Type B pancreatic cell (in vitro differentiated cells): ENCODE measurements around the gene SCGB1C2. TPM values are rescaled to one million over a fixed set of nuclear protein-coding genes. Genes with fewer than 3 reads are reported as not detected.

ENCODE experiments used
- DNase-seq: peaks from one replicate; pipeline ENCODE4 v3.0.0; 2021; ENCODE audit warnings: mixed read lengths; ENCODE audit not compliant: unreplicated experiment; ENCODE audit errors: extremely low spot score
- H3K27ac Mint-ChIP-seq: 2 replicates; pipeline ENCODE4 v1.8.0; 2021; ENCODE audit warnings: mild to moderate bottlenecking, mixed read lengths
- H3K27me3 Mint-ChIP-seq: 2 replicates; pipeline ENCODE4 v1.8.0; 2021; ENCODE audit warnings: mixed read lengths
- H3K36me3 Mint-ChIP-seq: 2 replicates; pipeline ENCODE4 v1.8.0; 2021; ENCODE audit warnings: mixed read lengths
- H3K4me1 Mint-ChIP-seq: one replicate; pipeline ENCODE4 v1.8.0; 2021; ENCODE audit warnings: mixed read lengths; ENCODE audit not compliant: unreplicated experiment
- H3K4me3 Mint-ChIP-seq: 2 replicates; pipeline ENCODE4 v1.8.0; 2021; ENCODE audit warnings: mild to moderate bottlenecking, mixed read lengths
- H3K9me3 Mint-ChIP-seq: 2 replicates; pipeline ENCODE4 v1.8.0; 2021; ENCODE audit warnings: mixed read lengths
- total RNA-seq: library from RNA; stranded (reverse); gene quantifications from 2 replicates; pipeline ENCODE4 v1.2.1, GENCODE V29; 2021; ENCODE audit warnings: low replicate concordance
- TF ChIP-seq, protein P1 (sequence below): fragments of 200-600 bp; sonication (generic); conservative IDR thresholded peaks from 2 replicates; pipeline ENCODE4 v1.5.0; 2021; ENCODE audit warnings: antibody characterized with exemption, mild to moderate bottlenecking

Gene SCGB1C2
- total RNA-seq, 1 donor from 2014 or later, result not detected

DNA sequence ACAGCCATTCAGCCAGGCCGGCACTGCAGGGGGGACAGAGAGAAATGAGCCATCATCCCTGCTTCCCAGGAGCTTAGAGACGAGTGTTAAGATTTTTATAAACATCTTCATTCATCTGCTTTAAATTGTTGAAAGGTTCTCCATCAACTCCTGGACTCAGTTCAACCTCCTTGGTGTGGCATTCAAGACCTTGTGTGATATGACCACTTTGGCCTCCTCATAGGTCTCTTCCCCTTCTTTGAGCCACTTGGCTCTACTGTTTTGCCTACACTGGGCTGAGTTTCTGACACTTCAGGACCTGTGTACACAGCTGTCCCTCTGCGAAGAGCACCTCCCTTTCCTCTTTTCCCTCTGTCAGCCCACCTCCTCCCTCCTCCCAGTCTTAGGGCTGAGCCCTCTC, 39.8 kb downstream of the SCGB1C2 start:
- Mint-ChIP-seq H3K4me3 (no peak overlapping the region), H3K4me1 (peaks cover 15% of the 10 kb centered on the region), H3K36me3 (no peaks in the 10 kb centered on the region), H3K27ac (no peak overlapping the region), H3K27me3 (peaks cover 30% of the 10 kb centered on the region), H3K9me3 (no peaks in the 10 kb centered on the region)
- TF ChIP-seq, protein P1, sequence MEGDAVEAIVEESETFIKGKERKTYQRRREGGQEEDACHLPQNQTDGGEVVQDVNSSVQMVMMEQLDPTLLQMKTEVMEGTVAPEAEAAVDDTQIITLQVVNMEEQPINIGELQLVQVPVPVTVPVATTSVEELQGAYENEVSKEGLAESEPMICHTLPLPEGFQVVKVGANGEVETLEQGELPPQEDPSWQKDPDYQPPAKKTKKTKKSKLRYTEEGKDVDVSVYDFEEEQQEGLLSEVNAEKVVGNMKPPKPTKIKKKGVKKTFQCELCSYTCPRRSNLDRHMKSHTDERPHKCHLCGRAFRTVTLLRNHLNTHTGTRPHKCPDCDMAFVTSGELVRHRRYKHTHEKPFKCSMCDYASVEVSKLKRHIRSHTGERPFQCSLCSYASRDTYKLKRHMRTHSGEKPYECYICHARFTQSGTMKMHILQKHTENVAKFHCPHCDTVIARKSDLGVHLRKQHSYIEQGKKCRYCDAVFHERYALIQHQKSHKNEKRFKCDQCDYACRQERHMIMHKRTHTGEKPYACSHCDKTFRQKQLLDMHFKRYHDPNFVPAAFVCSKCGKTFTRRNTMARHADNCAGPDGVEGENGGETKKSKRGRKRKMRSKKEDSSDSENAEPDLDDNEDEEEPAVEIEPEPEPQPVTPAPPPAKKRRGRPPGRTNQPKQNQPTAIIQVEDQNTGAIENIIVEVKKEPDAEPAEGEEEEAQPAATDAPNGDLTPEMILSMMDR, result no peak
- no peak for DNase-seq

DNA sequence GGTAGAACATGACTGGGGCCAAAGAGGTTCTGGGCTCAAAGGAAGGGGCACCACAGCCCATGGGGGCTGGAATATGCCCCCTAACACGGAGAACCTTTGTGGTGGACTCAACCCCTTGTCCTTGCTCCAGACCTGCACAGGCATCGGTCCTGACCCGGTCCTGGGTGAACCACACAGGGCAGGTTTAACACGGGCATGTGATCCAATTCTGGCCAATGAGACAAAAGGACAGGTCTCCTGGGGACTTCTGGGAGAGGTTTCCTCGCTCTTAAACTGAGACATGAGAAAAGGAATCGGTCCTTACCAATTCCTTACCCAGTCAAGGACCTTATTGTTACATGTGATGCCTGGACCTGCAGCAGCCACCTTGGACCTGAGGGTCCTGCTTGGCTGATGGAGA, 40.4 kb downstream of the SCGB1C2 start:
- Mint-ChIP-seq H3K4me3 (no peak overlapping the region), H3K27ac (no peak overlapping the region), H3K9me3 (no peaks in the 10 kb centered on the region), H3K4me1 (peaks cover 17% of the 10 kb centered on the region), H3K36me3 (no peaks in the 10 kb centered on the region), H3K27me3 (peaks cover 36% of the 10 kb centered on the region)
- TF ChIP-seq, protein P1, result no peak
- DNase-seq, result no peak

DNA sequence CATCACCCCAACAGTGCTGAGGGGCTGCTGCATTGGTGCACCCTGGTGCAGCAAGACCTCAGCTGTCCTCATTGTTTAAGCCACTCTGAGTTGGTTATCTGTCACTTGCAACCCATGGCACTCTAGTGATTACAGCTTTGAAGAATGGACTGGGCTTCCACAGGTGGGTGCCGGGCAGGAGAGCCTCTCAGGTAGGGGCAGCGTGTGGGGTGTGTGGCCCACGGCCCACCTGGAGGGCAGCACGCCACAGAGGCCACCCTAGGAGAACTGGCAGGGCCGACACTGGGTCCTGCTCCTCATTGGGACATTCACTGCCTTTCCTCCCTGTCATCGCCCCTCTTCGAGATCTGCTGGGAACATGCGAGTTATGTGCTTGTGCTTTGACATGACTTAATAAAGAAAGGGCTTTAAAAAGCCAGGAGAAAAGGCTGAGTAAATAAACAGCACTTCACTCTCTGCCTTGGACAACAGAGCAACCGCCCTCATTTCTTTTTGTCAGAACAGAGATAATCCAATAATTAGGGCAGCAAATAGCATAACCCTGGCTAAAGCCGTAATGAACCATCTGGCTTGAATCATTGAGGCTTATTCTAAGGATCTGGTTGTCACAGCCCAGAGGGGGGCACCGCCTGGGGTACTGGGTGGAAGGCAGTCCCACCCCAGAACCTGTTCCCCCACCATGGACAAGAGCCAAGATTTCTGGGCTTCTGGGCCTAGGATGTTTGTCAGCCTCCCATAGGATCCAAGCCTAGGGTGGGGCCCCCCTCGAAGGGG, 41.1 kb downstream of the SCGB1C2 start:
- no peaks in the 10 kb centered on the region for H3K9me3 Mint-ChIP-seq
- TF ChIP-seq, protein P1, result no peak
- H3K36me3 Mint-ChIP-seq, result no peaks in the 10 kb centered on the region
- no peak for DNase-seq
- no peak overlapping the region for H3K27ac Mint-ChIP-seq
- H3K4me1 Mint-ChIP-seq, result peaks cover 13% of the 10 kb centered on the region
- H3K4me3 Mint-ChIP-seq, result no peak overlapping the region
- H3K27me3 Mint-ChIP-seq, result peaks cover 44% of the 10 kb centered on the region

DNA sequence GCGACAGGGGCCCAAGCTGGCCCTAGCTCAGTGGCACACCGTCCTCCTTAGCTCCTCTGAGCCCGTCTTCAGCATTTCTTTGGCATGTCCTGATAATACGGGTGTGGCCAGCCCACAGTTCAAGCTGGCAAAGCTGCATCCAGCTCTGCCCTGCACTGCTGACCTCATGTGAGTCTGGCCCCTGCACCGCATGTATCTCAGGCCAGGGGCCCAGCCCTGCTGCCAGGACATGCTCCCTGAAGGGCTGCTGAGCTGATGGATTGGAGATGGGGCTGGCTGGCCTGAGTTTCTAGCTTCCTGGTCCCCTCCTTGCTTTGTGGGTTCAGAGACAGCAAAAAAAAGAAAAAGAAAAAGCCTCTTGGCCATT, 41.7 kb downstream of the SCGB1C2 start:
- Mint-ChIP-seq H3K27ac (no peak overlapping the region), H3K27me3 (peaks cover 49% of the 10 kb centered on the region), H3K9me3 (no peaks in the 10 kb centered on the region), H3K4me1 (peaks cover 13% of the 10 kb centered on the region), H3K4me3 (no peak overlapping the region), H3K36me3 (no peaks in the 10 kb centered on the region)
- TF ChIP-seq, protein P1, result no peak
- DNase-seq, result no peak

DNA sequence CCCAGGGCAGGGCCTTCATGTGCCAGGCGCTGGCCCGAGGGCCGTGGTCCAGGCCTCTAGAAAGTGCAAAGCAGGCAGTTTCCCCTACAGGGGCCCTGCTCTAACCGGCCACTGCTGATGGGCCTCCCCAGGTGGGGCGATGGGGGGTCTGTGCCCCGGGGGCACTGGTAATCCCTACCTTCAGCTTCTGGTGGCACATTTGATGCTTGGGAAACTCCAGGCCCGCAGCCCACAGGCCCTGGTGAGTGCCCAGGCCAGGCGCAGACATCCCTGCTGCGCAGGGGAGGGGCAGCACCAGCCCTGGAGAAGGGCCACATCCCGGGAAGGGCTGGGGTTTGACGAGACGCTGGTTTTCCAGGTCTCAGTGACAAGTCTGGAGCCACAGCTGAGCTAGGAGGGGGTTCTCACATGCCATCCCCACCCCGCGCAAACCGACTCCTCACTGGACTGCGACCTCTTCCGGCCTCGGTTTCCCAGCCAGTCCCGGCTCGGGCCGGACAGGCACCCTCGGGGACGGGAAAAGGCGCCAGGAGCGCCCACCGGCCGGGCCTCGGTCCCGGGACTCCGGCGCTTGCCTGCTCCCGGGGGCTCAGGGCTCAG, 42.5 kb downstream of the SCGB1C2 start:
- H3K27ac Mint-ChIP-seq, result no peak overlapping the region
- peak overlapping the region; percentile 25 for H3K4me3 Mint-ChIP-seq
- H3K27me3 Mint-ChIP-seq, result peaks cover 58% of the 10 kb centered on the region
- DNase-seq, result no peak
- peaks cover 13% of the 10 kb centered on the region for H3K4me1 Mint-ChIP-seq
- TF ChIP-seq, protein P1, result no peak
- H3K9me3 Mint-ChIP-seq, result no peaks in the 10 kb centered on the region
- no peaks in the 10 kb centered on the region for H3K36me3 Mint-ChIP-seq
